KMS-11 (cell line): ENCODE measurements around the gene ZFAND3.

ENCODE experiments used
- H2AFZ ChIP-seq: fragments of 200-600 bp; sonication (generic); 2 replicates; pipeline ENCODE4 v1.6.1; 2016; ENCODE audit warnings: antibody characterized with exemption, mixed run types, low read depth
- H3K27ac ChIP-seq: fragments of 200-600 bp; sonication (generic); 2 replicates; pipeline ENCODE4 v1.6.1; 2016; ENCODE audit warnings: mild to moderate bottlenecking, mixed run types
- H3K27me3 ChIP-seq: fragments of 200-600 bp; sonication (generic); 2 replicates; pipeline ENCODE4 v1.6.1; 2017; ENCODE audit warnings: mild to moderate bottlenecking, low read depth, mixed run types, moderate library complexity; ENCODE audit not compliant: insufficient read depth
- H3K36me3 ChIP-seq: fragments of 200-600 bp; sonication (generic); 2 replicates; pipeline ENCODE4 v1.6.1; 2017; ENCODE audit warnings: mild to moderate bottlenecking, mixed run types; ENCODE audit not compliant: insufficient read depth
- H3K4me1 ChIP-seq: fragments of 200-600 bp; sonication (generic); 2 replicates; pipeline ENCODE4 v1.6.1; 2016; ENCODE audit warnings: mild to moderate bottlenecking, low read depth, mixed run types; ENCODE audit not compliant: poor library complexity, severe bottlenecking
- H3K4me2 ChIP-seq: fragments of 200-600 bp; sonication (generic); 2 replicates; pipeline ENCODE4 v1.7.0; 2016; ENCODE audit warnings: mild to moderate bottlenecking, mixed run types
- H3K4me3 ChIP-seq: fragments of 200-600 bp; sonication (generic); IDR thresholded peaks from 2 replicates; pipeline ENCODE4 v1.6.1; 2017; ENCODE audit warnings: low read depth, low read length, mixed read lengths; ENCODE audit not compliant: insufficient read depth
- H3K79me2 ChIP-seq: fragments of 200-600 bp; sonication (generic); 2 replicates; pipeline ENCODE4 v1.6.1; 2016; ENCODE audit warnings: low read depth, mixed run types; ENCODE audit not compliant: insufficient read depth
- H3K9ac ChIP-seq: fragments of 200-600 bp; sonication (generic); 2 replicates; pipeline ENCODE4 v1.6.1; 2016; ENCODE audit warnings: mild to moderate bottlenecking, mixed run types
- H4K20me1 ChIP-seq: fragments of 200-600 bp; sonication (generic); 2 replicates; pipeline ENCODE4 v1.6.1; 2016; ENCODE audit warnings: mild to moderate bottlenecking, mixed run types; ENCODE audit not compliant: insufficient read depth
- TF ChIP-seq, protein P1 (sequence below): fragments of 200-600 bp; sonication (generic); conservative IDR thresholded peaks from 2 replicates; pipeline ENCODE4 v1.6.1; 2017; ENCODE audit warnings: low read depth, mild to moderate bottlenecking, antibody characterized with exemption, low read length, moderate library complexity, mixed read lengths

ZFAND3 gene

DNA sequence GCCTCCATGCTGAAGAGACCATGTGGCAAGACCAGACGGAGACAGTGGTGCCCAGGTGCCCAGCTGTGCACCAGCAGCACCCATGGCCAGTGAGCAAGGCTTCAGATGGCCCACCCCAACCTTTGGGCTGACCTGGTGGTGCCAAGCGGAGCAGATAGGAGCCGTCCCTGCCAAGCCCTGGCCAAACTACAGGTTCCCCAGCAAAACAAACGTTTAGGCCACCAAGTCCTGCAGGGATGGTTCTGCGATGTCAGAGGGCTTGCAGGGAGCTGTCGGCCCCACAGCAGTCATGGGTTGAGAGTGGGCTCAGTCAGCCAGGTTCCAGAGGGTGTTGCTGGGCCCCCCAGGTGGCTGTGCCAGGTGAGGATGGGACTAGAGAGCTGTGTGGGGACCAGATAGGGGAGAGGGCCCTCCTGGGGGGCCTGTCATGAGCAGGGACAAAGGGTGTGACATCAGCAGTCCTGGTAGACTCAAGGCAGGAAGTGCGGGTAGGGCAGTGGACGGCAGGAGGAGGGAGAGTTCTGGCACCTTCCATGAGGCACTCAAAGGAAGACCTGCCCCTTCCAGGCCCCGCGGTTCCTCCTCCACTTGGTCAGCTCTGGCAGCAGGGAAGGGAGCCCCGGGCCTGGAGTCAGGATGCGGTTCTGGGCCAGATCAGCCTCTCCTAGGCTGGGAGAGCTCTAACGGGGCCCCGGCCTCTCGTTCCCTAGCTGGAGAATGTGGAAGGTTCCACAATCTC, 342.4 kb downstream of the ZFAND3 start:
- Histone ChIP-seq H3K27ac (no peak overlapping the region), H3K79me2 (no peaks in the 10 kb centered on the region), H3K9ac (no peak overlapping the region), H4K20me1 (no peaks in the 10 kb centered on the region), H2AFZ (no peak overlapping the region), H3K4me3 (no peak overlapping the region), H3K36me3 (no peaks in the 10 kb centered on the region), H3K27me3 (no peaks in the 10 kb centered on the region), H3K4me1 (no peaks in the 10 kb centered on the region), H3K4me2 (no peak overlapping the region)
- TF ChIP-seq, protein P1, sequence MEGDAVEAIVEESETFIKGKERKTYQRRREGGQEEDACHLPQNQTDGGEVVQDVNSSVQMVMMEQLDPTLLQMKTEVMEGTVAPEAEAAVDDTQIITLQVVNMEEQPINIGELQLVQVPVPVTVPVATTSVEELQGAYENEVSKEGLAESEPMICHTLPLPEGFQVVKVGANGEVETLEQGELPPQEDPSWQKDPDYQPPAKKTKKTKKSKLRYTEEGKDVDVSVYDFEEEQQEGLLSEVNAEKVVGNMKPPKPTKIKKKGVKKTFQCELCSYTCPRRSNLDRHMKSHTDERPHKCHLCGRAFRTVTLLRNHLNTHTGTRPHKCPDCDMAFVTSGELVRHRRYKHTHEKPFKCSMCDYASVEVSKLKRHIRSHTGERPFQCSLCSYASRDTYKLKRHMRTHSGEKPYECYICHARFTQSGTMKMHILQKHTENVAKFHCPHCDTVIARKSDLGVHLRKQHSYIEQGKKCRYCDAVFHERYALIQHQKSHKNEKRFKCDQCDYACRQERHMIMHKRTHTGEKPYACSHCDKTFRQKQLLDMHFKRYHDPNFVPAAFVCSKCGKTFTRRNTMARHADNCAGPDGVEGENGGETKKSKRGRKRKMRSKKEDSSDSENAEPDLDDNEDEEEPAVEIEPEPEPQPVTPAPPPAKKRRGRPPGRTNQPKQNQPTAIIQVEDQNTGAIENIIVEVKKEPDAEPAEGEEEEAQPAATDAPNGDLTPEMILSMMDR, result no peak

DNA sequence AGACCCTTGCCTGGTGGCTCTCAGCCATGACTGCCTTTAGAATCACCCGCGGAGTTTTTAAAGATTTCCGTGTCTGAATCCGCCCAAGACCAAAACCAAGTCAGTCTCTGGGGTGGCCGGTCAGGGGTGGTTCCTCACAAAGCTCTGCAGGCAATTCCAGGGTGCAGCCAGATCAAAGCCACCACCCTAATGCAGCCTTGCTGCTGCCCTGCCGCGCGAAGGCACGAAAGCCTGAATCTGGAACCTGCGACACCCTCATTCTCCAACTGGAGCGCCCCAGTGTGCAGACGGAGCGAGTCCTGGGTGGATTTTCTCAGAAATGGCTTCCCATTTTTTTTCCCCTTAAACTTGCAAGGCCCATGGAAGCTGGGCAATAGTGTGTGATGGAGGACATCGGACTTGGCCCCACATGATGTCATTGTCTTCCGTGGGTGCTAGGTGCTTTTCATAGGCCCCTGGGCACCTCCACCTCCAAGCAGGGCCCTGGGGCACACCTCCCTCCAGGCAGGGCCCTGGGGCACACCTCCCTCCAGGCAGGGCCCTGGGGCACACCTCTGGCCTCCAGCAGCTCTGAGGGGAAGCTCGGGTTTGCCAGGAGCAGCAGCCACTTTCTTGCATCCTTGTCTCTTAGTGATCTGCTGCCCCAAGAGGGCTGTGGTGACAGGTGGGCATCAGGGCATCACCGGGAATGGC, 343.1 kb downstream of the ZFAND3 start:
- Histone ChIP-seq H3K9ac (no peak overlapping the region), H3K36me3 (no peaks in the 10 kb centered on the region), H4K20me1 (no peaks in the 10 kb centered on the region), H3K4me1 (no peaks in the 10 kb centered on the region), H3K4me2 (no peak overlapping the region), H3K27me3 (no peaks in the 10 kb centered on the region), H2AFZ (no peak overlapping the region), H3K79me2 (no peaks in the 10 kb centered on the region), H3K4me3 (no peak overlapping the region), H3K27ac (no peak overlapping the region)
- TF ChIP-seq, protein P1, result no peak

DNA sequence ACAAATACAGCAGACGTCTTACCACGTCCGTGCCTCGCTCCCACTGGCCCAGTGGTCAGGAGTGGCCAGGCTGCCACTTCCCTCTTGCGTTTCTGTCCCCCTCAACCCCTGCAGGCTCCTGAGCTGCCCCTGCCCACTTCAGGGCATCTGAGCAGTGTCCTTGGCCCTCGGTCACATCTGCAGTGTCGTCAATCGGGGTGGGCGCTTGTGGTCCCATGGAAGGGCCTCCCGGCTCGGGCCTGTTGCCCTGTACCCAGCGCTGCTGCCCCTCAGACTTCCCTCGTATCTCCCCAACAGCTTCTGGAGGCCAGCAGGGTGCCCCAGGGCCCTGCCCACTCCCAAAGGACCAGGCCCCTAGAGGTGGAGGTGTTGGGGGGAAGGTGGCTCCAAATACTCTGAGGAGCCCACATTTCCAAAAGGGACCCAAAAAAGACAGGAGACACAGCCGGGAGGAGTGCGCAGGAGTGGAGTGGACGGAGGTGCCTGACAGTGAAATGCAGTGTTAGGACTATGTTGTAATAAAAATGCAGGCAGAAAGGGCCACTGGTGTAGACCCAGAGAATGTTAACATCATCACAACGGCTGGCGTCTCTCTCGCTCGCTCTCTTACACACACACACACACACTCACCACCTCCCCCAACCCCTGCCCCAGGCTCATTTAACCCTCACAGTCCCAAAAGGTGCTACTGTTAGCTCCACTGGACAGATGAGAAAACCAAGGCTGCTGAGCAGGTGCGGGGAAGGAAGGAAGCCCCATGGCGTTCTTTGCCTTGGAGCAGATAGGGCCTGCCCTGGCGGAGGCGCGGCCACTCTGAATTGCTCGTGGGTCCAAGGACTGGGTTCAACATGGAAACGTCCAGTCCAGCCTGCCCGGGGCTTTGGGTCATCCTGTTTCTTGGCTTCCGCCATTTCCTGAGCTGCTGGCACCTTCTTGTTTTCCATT, 343.9 kb downstream of the ZFAND3 start:
- Histone ChIP-seq H3K36me3 (no peaks in the 10 kb centered on the region), H3K9ac (no peak overlapping the region), H3K27me3 (no peaks in the 10 kb centered on the region), H2AFZ (no peak overlapping the region), H3K4me1 (no peaks in the 10 kb centered on the region), H3K4me3 (no peak overlapping the region), H4K20me1 (no peaks in the 10 kb centered on the region), H3K79me2 (no peaks in the 10 kb centered on the region), H3K4me2 (no peak overlapping the region), H3K27ac (no peak overlapping the region)
- TF ChIP-seq, protein P1, result no peak

DNA sequence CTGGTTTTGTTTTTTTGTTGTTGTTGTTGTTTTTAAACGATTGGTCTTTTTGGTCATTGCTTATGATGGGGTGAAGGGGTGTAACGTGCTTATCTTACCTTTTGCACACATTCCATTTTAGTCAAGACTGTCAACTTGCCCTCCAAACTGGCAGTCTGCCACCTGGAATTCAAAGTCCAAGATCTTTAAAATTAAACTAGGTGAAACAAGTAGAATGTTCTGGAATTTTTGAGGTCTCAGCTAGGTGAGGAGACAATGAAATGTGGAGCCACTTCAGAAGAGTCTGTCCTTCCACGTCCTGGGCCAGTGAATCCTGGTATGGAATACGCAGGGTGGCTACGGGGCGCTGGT, 344.6 kb downstream of the ZFAND3 start:
- no peaks in the 10 kb centered on the region for H3K27me3 ChIP-seq

More for the DNA sequence above, 344.6 kb downstream of the ZFAND3 start:
- Histone ChIP-seq H2AFZ (no peak overlapping the region), H4K20me1 (no peaks in the 10 kb centered on the region), H3K9ac (no peak overlapping the region), H3K4me1 (no peaks in the 10 kb centered on the region), H3K79me2 (no peaks in the 10 kb centered on the region), H3K4me2 (no peak overlapping the region), H3K27ac (no peak overlapping the region), H3K36me3 (no peaks in the 10 kb centered on the region), H3K4me3 (no peak overlapping the region)
- TF ChIP-seq, protein P1, result no peak
